NCI-H1417 treated with DMSO at 0.1 percent for 48 hours (cell line): ENCODE results near the gene ZNF84.

Source experiments
- DNase-seq: peaks from one replicate; lab custom pipeline; 2025; lab: John Stamatoyannopoulos, UW

Gene ZNF84

GRCh38 chr12:133037207-133038005, at the start of gene ZNF84:
Gene ZNF84 (plus strand): TSS chr12:133037509. CDS start chr12:133041468, 3,959 bp downstream.
- DNase-seq, result peak; percentile 90

GRCh38 chr12:132998741-132999140, 38.6 kb upstream of the ZNF84 start:
- DNase-seq, result no peak

GRCh38 chr12:133010657-133011297, 26.5 kb upstream of the ZNF84 start:
- DNase-seq, result no peak

- no peak for DNase-seq
Observed at GRCh38 chr12:133023566-133023965, 13.7 kb upstream of the ZNF84 start.

GRCh38 chr12:133026996-133027395, 10.3 kb upstream of the ZNF84 start:
- no peak for DNase-seq

GRCh38 chr12:133038118-133038709, 905 bp downstream of the ZNF84 start:
- no peak for DNase-seq

- no peak for DNase-seq
Observed at GRCh38 chr12:133046698-133047097, 9.4 kb downstream of the ZNF84 start.

GRCh38 chr12:133057446-133057845, 20.1 kb downstream of the ZNF84 start:
- no peak for DNase-seq

- no peak for DNase-seq
Observed at GRCh38 chr12:133058203-133059113, 21.1 kb downstream of the ZNF84 start.

GRCh38 chr12:133061954-133062353, 24.6 kb downstream of the ZNF84 start:
- no peak for DNase-seq

GRCh38 chr12:133063556-133063955, 26.2 kb downstream of the ZNF84 start:
- no peak for DNase-seq

GRCh38 chr12:133073836-133074235, 36.5 kb downstream of the ZNF84 start:
- no peak for DNase-seq

GRCh38 chr12:133080026-133080367, 42.7 kb downstream of the ZNF84 start:
- DNase-seq, result peak; percentile 97

- peak; percentile 97 for DNase-seq
Observed at GRCh38 chr12:133080368-133081158, 43.3 kb downstream of the ZNF84 start, which contains the start of gene ZNF140. Gene ZNF140 (plus strand): TSS chr12:133080923. CDS start chr12:133081321, 398 bp downstream.

- no peak for DNase-seq
Observed at GRCh38 chr12:133081159-133081780, 44.0 kb downstream of the ZNF84 start.

GRCh38 chr12:133083345-133083744, 46.0 kb downstream of the ZNF84 start:
- DNase-seq, result no peak

- DNase-seq, result no peak
Observed at GRCh38 chr12:133105620-133106019, 68.3 kb downstream of the ZNF84 start.

- no peak for DNase-seq
Observed at GRCh38 chr12:133106253-133106652, 68.9 kb downstream of the ZNF84 start.

- no peak for DNase-seq
Observed at GRCh38 chr12:133107121-133107520, 69.8 kb downstream of the ZNF84 start.

- no peak for DNase-seq
Observed at GRCh38 chr12:133108150-133108549, 70.8 kb downstream of the ZNF84 start.
